Stimulated activated CD4-positive, alpha-beta T cell treated with anti-CD3 and anti-CD28 coated beads, Interleukin-4, amount 100 ng/mL, for 48 hours (primary cell): ENCODE data around the gene ZDHHC19.
"Not testable (repeated sequence)": the region's sequence is repeated elsewhere in the genome, so short reads cannot be mapped to it uniquely, and the experiment has no call there.

Experiments used
- DNase-seq, 2 donors: peaks; one replicate each; pipeline ENCODE4 v3.0.0-alpha.2; 2020; ENCODE audit warnings: low read depth in 2 of 2

ZDHHC19 gene

GRCh38 chr3:196203846-196204245 lies 7.4 kb downstream of the ZDHHC19 start:
- no peak for DNase-seq

- DNase-seq: no peak
These were observed 8.7 kb downstream of the ZDHHC19 start for GRCh38 chr3:196202516-196202970.

GRCh38 chr3:196198771-196199753 lies 12.1 kb downstream of the ZDHHC19 start:
- DNase-seq: no peak

GRCh38 chr3:196198081-196198675 lies 13.0 kb downstream of the ZDHHC19 start:
- no peak for DNase-seq

- no peak for DNase-seq
These were observed 13.7 kb downstream of the ZDHHC19 start for GRCh38 chr3:196197524-196197923.

GRCh38 chr3:196195664-196196265 lies 15.4 kb downstream of the ZDHHC19 start:
- no peak for DNase-seq

- no peak for DNase-seq
These were observed 16.7 kb downstream of the ZDHHC19 start for GRCh38 chr3:196194542-196194915.

- no peak for DNase-seq
These were observed 17.3 kb downstream of the ZDHHC19 start for GRCh38 chr3:196193736-196194541.

GRCh38 chr3:196193133-196193735 lies 18.0 kb downstream of the ZDHHC19 start:
- DNase-seq: no peak

- DNase-seq: no peak
These were observed 18.6 kb downstream of the ZDHHC19 start for GRCh38 chr3:196192524-196193051.

- peak in 1 of 2 donors; percentile 43 for DNase-seq
These were observed 19.1 kb downstream of the ZDHHC19 start for GRCh38 chr3:196192036-196192523.

- no peak for DNase-seq
These were observed 21.4 kb downstream of the ZDHHC19 start for GRCh38 chr3:196189566-196190347.

GRCh38 chr3:196186651-196187573 lies 24.3 kb downstream of the ZDHHC19 start:
- no peak for DNase-seq

- DNase-seq: no peak
These were observed 26.3 kb downstream of the ZDHHC19 start for GRCh38 chr3:196184881-196185280.

GRCh38 chr3:196184169-196184432 lies 27.1 kb downstream of the ZDHHC19 start:
- not testable (repeated sequence) for DNase-seq

- no peak for DNase-seq
These were observed 30.1 kb downstream of the ZDHHC19 start for GRCh38 chr3:196181127-196181546.

- DNase-seq: no peak
These were observed 30.9 kb downstream of the ZDHHC19 start for GRCh38 chr3:196180346-196180745.

GRCh38 chr3:196179380-196180308 lies 31.6 kb downstream of the ZDHHC19 start:
- DNase-seq: peak; percentile 73 to 78
